Heart left ventricle (tissue), 13 donors: ENCODE data around the gene CCR9.

Source experiments
- CTCF ChIP-seq, 12 donors: fragments of 200-600 bp; sonication (generic) in 4 of 12; IDR thresholded peaks; one replicate each; pipeline versions ENCODE4 v1.5.0 to v1.8.0; 2018 to 2022; ENCODE audit warnings: antibody characterized with exemption in 12 of 12, mild to moderate bottlenecking in 5 of 12
- POLR2A ChIP-seq, 2 donors: fragments of 450-650 bp; IDR thresholded peaks; one replicate each; pipeline ENCODE4 v1.6.1; 2017; ENCODE audit warnings: antibody characterized with exemption in 2 of 2, mild to moderate bottlenecking in 2 of 2, moderate library complexity in 2 of 2
- donor health status: ischemic (EF 13 %, LVEDD 7.1; RV severe dilation, severe dysfunction).
- donor health status: DM: no; HTN: yes; CAD: no.
- donor health status: DM: no; HTN: no; CAD: no.
- donor health status: ischemic (EF 25% LVEDD 6.9; RV normal size, moderate dysfunction).
- donor health status: ischemic (EF 25% LVEDD 5.7; RV mildly dilated, moderate dysfunction).
- donor health status: ischemic (EF 35%, LVEDD 5.7; RV mildly dilated, moderate dysfunction).
- donor health status: nonischemic (EF 11% LVEDD 7.7; RV severe dilation, severe dysfunction).
- donor health status: DM: yes; HTN: yes; CAD: no.
- donor health status: PGD.
- donor health status: ischemic (EF 29% LVEDD 5.4; RV normal size, mild dysfunction).
- donor health status: nonischemic (EF 23%, LVEDD 6.1; RV moderate dilation, normal function).

GRCh38 chr3:45896956-45897355 lies 10.6 kb downstream of the CCR9 start:
- TF ChIP-seq CTCF (IDR thresholded peaks at IDR 0.05) (no peak), POLR2A (IDR thresholded peaks at IDR 0.05) (no peak)
